HL-60 (cell line): Measurements from ENCODE around the gene GHRL.

ENCODE experiments used
- DNase-seq, 2 experiments: peaks; one replicate each; pipeline ENCODE4 v3.0.0-alpha.2; 2010 to 2020; ENCODE audit warnings: low read depth in 1 of 2, low spot score in 1 of 2
- H3K27ac ChIP-seq: fragments of 250-450 bp; sonication (Bioruptor Pico); replicated peaks from 2 replicates; pipeline ENCODE4 v1.5.1; 2020; ENCODE audit warnings: mild to moderate bottlenecking, moderate library complexity
- H3K27me3 ChIP-seq: fragments of 250-450 bp; sonication (Bioruptor Pico); 2 replicates; pipeline ENCODE4 v1.5.1; 2021; ENCODE audit warnings: mild to moderate bottlenecking, moderate library complexity; ENCODE audit not compliant: insufficient read depth, poor library complexity, severe bottlenecking
- H3K4me3 ChIP-seq: replicated peaks from 2 replicates; pipeline ENCODE4 v1.5.1; 2011; ENCODE audit warnings: mild to moderate bottlenecking, control low read depth, low read length; ENCODE audit not compliant: insufficient read depth
- GABPA ChIP-seq: IDR thresholded peaks from 2 replicates; pipeline ENCODE4 v1.6.1; 2012; ENCODE audit warnings: low read depth
- POLR2AphosphoS5 ChIP-seq: IDR thresholded peaks from 2 replicates; pipeline ENCODE4 v1.6.1; 2012; ENCODE audit warnings: low read depth
- SPI1 ChIP-seq: IDR thresholded peaks from 2 replicates; pipeline ENCODE4 v1.6.1; 2012; ENCODE audit warnings: low read depth, mild to moderate bottlenecking, borderline replicate concordance
- TF ChIP-seq, protein P1 (sequence below): IDR thresholded peaks from one replicate; pipeline ENCODE4 v1.5.1; 2011; ENCODE audit warnings: low read length, control low read depth, inconsistent platforms; ENCODE audit not compliant: insufficient read depth
- TF ChIP-seq, protein P2 (sequence below): IDR thresholded peaks from 2 replicates; pipeline ENCODE4 v1.6.1; 2012; ENCODE audit warnings: low read depth; ENCODE audit not compliant: insufficient replicate concordance

GHRL gene

DNA sequence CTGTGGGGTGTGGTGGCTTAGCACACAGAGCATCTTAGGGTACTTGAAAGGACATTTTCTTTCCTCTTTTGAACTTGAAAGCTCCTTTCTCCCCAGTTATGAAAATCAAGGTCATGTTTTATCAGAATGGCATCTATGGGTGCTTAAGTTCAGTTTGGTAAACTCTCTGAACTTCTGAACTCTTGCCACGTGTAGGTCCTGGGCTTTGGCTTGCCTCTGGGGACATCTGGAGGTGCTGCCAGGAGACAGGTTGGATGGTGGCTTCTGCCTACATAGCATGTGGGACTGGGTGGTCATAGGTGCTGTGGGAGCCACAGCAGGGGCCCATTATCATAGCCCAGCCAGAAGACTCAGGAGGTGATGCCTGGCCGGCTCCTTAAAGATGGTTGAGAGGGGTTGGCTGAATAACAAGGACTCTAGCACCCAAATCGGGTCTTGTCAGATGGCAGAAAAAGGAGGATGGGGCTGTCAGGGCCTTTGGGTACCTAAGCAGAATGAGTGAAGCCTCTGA, 15.6 kb downstream of the GHRL start:
- TF ChIP-seq, protein P1, sequence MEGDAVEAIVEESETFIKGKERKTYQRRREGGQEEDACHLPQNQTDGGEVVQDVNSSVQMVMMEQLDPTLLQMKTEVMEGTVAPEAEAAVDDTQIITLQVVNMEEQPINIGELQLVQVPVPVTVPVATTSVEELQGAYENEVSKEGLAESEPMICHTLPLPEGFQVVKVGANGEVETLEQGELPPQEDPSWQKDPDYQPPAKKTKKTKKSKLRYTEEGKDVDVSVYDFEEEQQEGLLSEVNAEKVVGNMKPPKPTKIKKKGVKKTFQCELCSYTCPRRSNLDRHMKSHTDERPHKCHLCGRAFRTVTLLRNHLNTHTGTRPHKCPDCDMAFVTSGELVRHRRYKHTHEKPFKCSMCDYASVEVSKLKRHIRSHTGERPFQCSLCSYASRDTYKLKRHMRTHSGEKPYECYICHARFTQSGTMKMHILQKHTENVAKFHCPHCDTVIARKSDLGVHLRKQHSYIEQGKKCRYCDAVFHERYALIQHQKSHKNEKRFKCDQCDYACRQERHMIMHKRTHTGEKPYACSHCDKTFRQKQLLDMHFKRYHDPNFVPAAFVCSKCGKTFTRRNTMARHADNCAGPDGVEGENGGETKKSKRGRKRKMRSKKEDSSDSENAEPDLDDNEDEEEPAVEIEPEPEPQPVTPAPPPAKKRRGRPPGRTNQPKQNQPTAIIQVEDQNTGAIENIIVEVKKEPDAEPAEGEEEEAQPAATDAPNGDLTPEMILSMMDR, result no peak
- TF ChIP-seq POLR2AphosphoS5, result no peak
- no peak for TF ChIP-seq SPI1
- TF ChIP-seq, protein P2, sequence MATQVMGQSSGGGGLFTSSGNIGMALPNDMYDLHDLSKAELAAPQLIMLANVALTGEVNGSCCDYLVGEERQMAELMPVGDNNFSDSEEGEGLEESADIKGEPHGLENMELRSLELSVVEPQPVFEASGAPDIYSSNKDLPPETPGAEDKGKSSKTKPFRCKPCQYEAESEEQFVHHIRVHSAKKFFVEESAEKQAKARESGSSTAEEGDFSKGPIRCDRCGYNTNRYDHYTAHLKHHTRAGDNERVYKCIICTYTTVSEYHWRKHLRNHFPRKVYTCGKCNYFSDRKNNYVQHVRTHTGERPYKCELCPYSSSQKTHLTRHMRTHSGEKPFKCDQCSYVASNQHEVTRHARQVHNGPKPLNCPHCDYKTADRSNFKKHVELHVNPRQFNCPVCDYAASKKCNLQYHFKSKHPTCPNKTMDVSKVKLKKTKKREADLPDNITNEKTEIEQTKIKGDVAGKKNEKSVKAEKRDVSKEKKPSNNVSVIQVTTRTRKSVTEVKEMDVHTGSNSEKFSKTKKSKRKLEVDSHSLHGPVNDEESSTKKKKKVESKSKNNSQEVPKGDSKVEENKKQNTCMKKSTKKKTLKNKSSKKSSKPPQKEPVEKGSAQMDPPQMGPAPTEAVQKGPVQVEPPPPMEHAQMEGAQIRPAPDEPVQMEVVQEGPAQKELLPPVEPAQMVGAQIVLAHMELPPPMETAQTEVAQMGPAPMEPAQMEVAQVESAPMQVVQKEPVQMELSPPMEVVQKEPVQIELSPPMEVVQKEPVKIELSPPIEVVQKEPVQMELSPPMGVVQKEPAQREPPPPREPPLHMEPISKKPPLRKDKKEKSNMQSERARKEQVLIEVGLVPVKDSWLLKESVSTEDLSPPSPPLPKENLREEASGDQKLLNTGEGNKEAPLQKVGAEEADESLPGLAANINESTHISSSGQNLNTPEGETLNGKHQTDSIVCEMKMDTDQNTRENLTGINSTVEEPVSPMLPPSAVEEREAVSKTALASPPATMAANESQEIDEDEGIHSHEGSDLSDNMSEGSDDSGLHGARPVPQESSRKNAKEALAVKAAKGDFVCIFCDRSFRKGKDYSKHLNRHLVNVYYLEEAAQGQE, result no peak
- TF ChIP-seq GABPA, result no peak

DNA sequence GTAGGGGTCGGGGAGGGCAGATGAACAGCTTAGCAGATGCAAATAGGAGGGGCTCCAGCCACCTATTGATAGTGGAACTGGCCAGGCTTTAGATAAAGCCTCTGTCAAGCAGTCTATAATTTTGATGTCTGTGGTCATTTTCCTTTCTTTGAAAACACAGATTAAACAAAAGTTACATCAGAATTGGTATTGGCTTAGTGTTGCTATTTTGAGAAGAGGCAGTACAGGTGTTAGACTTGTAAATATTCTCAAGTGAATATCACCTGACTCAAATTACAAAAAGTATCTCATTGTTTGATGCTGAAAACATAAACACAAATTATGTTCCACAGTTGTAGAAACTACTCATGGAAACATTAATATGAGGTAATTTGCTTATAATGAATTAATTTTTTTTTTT, 18.1 kb downstream of the GHRL start:
- TF ChIP-seq, protein P1, result no peak
- TF ChIP-seq POLR2AphosphoS5 (no peak), GABPA (no peak), SPI1 (no peak)
- TF ChIP-seq, protein P2, result no peak
- no peak for DNase-seq

More for the DNA sequence above, 15.6 kb downstream of the GHRL start:
- Histone ChIP-seq H3K27ac (no peak overlapping the region), H3K4me3 (no peak overlapping the region), H3K27me3 (no peaks in the 10 kb centered on the region)
- DNase-seq, result no peak

GRCh38 chr3:10273702-10274305, 18.9 kb downstream of the GHRL start:
- H3K4me3 ChIP-seq, result no peak overlapping the region
- DNase-seq, result peak in 1 of 2 experiments; percentile 24
- H3K27ac ChIP-seq, result no peak overlapping the region
- TF ChIP-seq, protein P1, result no peak
- TF ChIP-seq GABPA, result no peak
- TF ChIP-seq POLR2AphosphoS5, result no peak
- no peak for TF ChIP-seq SPI1
- TF ChIP-seq, protein P2, result no peak
- no peaks in the 10 kb centered on the region for H3K27me3 ChIP-seq

More for the DNA sequence above, 18.1 kb downstream of the GHRL start:
- Histone ChIP-seq H3K27ac (no peak overlapping the region), H3K27me3 (no peaks in the 10 kb centered on the region), H3K4me3 (no peak overlapping the region)
